GM21529 (cell line): ENCODE data around the gene NAP1L4.
"Not testable (repeated sequence)": the region's sequence is repeated elsewhere in the genome, so short reads cannot be mapped to it uniquely, and the experiment has no call there.

ENCODE experiments used
- ATAC-seq: cut with Tn5 transposase; IDR thresholded peaks from one replicate; pipeline ENCODE4 v1.9.1; 2021; ENCODE audit not compliant: unreplicated experiment

The NAP1L4 gene

DNA sequence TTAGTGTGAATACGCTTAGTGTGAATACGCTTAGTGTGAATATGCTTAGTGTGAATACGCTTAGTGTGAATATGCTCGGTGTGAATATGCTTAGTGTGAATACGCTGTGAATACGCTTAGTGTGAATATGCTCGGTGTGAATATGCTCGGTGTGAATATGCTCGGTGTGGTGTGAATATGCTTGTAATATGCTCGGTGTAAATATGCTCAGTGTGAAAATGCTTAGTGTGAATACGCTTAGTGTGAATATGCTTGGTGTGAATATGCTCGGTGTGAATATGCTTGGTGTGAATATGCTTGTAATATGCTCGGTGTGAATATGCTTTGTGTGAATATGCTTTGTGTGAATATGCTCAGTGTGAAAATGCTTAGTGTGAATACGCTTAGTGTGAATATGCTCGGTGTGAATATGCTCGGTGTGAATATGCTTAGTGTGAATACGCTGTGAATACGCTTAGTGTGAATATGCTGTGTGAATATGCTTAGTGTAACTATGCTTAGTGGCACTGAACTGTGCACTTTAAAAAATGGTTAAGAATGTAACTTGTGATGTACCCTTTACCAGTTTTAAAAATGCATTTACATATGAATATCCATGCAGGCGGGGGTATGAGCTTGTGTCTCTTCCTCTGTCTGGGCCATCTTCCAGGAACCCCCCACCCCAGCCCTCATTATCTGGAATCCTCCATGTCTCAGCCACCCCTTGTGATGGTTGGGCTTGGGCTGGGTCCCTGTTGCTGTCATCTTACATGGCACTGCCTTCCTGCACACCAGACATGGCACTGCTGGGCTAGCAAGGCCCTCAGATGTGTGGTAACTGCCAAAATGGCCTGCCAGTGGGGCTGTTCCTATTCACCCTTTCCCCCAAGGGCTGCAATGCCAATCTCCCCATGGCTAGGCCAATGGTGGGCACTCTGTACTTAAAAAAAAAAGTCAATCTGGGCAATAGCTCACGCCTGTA is 53.4 kb downstream of the NAP1L4 start:
- ATAC-seq: not testable (repeated sequence)

DNA sequence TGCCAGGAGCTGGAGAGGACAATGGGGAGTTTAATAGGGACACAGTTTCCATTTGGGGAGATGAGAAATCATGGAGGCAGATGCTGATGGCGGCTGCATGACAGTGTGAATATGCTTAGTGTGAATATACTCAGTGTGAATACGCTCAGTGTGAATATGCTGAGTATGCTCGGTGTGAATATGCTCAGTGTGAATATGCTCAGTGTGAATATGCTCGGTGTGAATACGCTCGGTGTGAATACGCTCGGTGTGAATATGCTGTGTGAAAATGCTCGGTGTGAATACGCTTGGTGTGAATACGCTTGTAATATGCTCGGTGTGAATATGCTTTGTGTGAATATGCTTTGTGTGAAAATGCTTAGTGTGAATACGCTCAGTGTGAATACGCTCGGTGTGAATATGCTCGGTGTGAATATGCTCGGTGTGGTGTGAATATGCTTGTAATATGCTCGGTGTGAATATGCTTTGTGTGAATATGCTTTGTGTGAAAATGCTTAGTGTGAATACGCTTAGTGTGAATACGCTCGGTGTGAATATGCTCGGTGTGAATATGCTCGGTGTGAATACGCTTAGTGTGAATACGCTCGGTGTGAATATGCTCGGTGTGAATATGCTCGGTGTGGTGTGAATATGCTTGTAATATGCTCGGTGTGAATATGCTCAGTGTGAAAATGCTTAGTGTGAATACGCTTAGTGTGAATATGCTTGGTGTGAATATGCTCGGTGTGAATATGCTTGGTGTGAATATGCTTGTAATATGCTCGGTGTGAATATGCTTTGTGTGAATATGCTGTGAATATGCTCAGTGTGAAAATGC is 54.3 kb downstream of the NAP1L4 start:
- not testable (repeated sequence) for ATAC-seq

- ATAC-seq: no peak
These were observed 57.4 kb downstream of the NAP1L4 start for GRCh38 chr11:2934611-2935239.

DNA sequence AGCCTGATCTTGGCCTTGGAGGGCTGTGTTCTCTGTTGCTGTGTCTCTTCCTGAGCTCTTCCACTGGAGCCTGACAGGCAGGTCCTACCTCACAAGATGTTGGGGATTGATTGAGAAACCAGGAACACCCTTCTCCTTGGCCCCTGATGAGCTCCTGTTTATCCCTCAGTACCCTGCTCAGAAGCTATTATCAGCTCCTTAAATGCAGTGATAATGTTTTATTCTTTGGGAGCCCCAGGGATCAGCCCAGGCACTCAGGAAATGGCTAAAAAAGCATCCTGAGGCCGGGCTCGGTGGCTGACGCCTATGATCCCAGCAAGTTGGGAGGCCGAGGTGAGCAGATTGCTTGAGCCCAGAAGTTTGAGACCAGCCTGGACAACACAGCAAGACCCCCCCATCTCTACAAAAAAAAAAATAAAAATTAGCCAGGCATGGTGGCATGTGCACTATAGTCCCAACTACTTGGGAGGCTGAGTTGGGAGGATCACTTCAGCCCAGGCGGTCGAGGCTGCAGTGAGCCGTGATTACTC is 58.0 kb downstream of the NAP1L4 start:
- ATAC-seq: no peak

GRCh38 chr11:2933375-2934020 is 58.6 kb downstream of the NAP1L4 start:
- ATAC-seq: no peak

DNA sequence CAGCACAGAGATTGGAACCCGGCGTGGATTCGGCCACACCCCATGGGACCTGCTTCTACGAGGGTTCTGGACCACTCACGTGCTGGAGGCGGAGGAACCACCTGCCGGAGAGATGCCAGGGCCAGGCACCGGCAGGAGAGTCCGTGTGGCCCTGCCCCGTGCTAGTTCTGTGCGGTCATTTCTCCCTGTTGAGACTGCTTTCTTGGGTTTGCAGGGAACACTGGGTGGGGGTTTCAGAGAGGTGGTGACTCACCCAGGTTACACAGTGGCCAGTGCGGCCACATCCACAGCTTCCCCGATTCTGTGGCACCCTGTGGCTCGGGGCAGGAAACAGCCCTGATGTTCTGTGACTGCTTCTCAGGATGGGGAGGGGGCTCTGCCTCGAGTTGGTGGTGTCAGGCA is 59.3 kb downstream of the NAP1L4 start:
- no peak for ATAC-seq

DNA sequence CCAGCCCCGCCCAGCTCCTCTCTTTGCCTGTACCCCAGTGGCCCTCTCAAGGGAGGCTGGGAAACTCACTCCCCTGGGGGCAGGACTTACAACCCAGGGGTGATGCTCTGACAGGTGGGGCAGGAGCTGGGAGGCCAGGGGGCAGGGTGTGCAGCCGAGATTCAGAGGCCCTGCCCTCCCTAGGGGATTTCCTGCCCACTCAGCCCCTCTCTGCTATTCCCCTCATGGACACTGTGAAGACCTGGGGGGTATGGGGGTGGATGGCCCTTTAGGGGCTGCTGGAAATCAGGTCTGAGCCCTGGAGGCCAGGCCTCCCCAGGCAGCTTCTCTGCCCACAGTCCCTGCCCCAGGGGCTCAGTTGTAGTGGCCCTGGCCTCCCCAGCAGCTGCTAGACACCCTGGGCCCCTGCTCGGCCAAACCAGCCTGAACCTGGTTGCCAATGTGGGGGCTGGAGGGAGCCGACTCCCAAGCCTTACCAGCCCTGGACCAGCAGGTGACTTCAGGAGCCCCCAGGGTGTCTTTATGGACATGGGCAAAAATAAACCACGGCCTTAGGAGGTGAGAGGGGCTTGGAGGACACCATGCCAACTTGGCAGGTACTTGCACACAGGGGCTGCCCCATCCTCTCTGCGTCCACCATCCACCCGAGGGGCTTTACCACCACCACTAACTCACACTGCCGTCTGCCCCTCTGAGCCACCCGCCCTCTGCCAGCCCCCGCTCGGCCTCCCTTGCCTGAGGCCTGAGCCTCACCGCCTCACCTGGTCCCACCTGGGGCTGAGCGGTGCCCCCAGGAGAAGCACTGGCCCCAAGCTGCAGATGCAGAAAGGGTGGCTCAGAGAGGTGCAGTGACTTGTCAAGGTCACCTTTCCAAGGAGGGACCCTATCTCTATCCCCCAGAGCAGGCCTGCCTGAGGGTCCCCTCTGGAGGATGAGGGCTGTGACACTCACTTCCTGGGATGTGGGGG is 60.1 kb downstream of the NAP1L4 start:
- ATAC-seq: no peak

DNA sequence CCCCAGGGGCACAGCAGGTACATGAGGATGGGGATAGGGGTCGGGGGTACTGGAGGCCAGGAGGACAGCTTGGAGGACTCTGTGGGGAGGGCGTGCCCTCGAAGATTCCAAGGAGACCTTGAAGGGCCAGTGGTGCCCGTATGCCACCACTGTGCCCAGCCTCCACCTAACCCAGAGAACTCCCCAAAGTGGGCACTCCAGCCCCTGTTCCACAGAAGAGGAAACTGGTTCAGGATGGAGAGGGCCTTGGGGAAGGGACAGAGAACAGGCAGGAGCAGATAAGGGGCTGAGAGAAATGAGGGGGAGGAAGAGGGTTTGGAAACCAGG is 60.7 kb downstream of the NAP1L4 start:
- no peak for ATAC-seq

GRCh38 chr11:2930704-2931419 is 61.3 kb downstream of the NAP1L4 start:
- ATAC-seq: peak; percentile 48

- peak; percentile 47 for ATAC-seq
These were observed 62.0 kb downstream of the NAP1L4 start for GRCh38 chr11:2929950-2930703.

GRCh38 chr11:2929531-2929949 is 62.6 kb downstream of the NAP1L4 start:
- no peak for ATAC-seq

DNA sequence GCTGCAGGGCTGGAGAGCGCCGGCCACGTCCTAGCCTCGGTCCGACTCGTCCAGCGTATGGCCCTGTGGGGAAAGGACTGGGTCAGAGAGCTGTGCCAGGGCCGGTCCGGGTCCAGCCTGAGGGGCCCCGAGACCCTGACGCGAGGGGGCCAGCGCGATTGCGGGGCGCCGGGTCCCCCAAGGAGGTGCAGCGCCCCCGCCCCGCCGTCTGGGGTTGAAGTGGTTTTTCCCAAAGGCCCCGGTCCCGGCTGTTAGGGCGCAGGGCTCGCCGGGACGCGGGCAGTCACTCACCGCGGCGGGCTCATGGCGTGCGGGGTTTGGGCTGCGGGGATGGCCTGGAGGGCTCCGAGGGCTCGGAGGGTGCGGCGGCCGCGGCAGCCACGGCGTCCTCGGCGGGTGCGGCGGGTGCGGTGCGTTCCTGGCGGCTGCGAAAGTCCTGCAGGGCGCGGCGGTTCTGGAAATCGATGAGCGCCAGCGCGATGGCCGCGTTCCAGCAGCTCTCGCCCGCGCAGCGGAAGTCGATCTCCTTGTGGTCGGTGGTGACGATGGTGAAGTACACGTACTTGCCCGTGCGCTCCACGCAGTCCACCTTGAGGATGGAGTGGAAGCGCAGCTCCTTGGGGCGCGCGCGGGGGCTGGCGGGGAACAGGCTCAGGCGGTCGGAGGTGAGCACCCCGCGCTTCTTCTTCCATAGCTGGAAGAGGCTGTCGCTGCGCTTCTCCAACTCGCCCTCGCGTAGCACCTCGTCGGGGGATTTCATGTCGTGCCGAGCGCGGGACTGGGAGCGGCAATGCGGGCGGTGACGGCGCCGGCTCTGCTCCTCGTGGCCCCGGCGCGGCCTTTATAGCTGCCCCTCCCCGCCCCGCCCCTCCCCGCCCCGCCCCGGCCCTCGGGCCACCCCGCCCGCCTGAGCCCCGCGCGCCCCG is 63.3 kb downstream of the NAP1L4 start, which contains the start of gene PHLDA2:
Gene PHLDA2, minus strand, starts transcription at position 816 of the 926 bp plus-strand sequence. Its CDS starts 56 bp downstream, at position 760.
- no peak for ATAC-seq

DNA sequence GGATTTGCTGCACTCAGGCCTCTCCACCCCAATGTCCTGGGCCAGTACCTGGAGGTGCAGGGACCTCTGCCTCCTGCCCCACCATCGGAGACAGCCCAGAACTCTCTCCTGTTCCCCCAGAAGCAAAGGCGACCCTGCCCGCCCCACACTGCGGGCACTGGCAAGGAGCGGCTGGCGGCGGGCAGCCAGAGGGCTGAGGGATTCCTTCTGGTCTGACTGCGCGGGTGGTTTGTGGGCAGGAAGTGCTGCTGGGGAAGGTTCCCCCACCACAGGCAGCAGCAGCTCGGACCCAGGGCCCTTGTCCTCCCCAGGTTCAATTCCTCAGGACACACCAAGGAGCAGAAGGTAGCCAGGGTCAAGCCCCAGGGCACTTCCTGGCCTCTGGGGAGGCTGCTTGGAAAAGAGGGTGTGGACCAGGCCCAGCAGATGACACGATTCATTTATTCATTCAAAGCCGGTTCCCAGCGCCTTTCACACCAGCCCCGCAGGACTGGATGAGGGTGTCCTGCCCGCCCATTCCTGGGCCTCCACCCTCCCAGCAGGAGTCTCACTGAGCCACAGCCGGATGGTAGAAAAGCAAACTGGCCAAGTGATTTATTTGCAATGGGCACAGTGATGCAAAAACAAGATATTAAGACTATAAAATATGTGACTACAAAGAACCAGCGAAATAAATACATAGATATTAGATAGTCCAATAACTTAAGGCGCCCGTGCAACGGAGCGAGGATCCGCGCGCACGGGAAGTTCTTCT is 64.1 kb downstream of the NAP1L4 start:
- ATAC-seq: no peak

- ATAC-seq: no peak
These were observed 64.9 kb downstream of the NAP1L4 start for GRCh38 chr11:2927121-2927800.

DNA sequence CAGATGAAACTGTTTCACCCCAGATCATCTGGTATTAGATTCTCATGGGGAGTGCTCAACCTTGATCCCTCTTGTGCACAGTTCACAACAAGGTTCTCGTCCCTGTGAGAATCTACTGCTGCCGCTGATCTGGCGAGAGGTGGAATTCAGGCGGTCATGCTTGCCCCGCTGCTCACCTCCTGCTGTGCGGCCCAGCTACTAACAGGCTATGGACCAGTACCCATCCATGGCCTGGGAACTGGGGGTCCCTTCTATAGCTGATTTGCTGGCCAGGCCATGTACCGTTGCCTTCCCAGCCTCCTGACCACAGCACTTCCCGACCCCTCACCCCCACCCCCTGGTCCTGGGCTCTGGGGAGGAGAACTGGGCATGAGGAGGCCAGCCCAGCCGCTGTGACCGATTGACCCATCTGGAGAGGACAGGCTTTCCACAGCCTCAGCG is 65.5 kb downstream of the NAP1L4 start:
- no peak for ATAC-seq
